Stimulated activated CD8-positive, alpha-beta memory T cell treated with anti-CD3 and anti-CD28 coated beads, Interleukin-15, amount 100 ng/mL, for 48 hours (primary cell): ENCODE measurements around the gene SRRM4.

Experiments
- DNase-seq, 2 donors: peaks; one replicate each; pipeline ENCODE4 v3.0.0-alpha.2; 2020; ENCODE audit warnings: low read depth in 2 of 2

The SRRM4 gene

DNA sequence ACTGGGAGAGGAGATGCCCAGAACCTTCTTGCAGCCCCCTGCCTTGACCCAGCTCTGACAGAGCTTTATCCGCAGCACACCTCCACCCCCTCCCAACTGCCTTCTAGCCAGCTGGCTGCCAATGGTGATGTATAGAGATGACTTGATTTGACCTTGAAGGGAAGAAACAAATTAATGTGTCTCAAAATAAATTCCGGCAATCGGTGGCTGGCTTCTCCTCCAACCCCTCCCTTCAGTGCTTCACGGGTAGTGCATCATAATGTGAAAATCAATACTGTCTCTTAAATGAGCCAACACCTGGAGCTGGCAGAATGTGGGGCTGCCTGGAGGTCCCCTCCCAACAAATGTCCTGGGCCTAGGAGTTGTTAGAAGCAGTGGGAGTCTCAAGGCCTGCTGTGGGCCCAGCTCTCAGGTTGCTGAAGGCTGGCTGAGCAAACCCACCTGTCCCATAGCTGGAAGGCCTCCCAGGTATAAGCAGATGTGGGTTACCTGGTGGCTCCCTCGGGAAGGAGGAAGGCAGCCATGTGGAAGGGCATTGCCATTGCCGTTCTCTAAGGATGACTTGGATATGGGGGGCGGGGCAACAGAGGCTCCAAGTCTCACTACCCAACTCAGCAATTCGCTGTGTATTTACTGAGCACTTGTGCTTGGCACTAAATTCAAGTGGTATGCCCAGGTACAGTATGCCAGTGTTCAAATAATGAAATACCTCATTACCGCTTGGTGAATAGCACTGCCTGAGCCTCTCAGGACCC, 220.6 kb downstream of the SRRM4 start:
- no peak for DNase-seq

DNA sequence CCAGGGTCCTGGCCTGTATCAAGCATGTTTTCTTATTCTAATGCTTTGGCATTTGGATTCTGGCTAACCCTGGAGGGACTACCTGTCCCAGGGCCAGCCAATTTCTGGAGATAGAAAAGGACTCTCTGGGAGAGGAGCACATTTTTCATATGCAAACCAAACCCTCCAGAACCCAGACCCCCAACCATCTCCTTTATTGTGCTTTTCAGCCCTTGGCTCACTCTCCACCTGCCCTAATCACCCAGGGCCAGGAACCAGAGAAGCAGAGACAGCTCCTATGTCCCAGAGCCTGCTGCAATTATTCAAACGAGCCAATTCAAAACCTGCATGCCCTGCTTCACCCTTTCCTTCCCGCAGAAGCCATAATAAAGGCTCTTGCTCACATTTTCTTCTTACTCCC, 221.2 kb downstream of the SRRM4 start:
- DNase-seq: no peak

GRCh38 chr12:119204131-119204530, 222.8 kb downstream of the SRRM4 start:
- DNase-seq: no peak

- DNase-seq: no peak
These were observed 223.4 kb downstream of the SRRM4 start for GRCh38 chr12:119204671-119205285.

DNA sequence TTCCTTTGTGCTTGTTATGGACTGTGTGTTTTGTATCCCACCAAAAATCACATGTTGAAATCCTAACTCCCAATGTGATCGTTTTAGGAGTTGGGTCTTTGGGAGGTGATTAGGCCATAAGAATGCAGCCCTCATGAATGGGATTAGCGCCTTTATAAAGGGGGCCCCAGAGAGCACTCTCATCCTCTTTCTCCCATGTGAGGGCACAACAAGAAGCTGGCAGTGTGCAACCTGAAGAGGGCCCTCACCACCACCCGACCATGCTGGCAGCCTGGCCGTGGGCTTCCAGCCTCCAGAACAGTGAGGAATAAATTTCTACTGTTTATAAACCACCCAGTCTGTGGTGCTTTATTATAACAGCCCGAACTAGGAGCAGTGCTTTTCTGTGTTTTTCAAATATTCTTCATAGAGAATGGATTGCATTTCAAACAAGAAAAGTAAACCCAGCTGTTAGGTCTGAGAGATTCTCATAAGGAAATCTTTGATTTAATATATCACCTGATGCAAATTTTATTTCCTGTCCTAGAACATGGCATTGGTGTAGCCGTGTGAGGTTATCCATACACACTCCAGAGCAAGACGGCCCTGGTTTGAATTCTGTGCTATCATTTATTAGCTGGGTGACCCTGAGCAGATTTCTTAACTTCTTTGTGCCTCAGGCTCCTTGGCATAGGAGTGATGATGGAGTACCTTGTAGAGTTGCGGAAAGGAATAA, 225.2 kb downstream of the SRRM4 start:
- no peak for DNase-seq

DNA sequence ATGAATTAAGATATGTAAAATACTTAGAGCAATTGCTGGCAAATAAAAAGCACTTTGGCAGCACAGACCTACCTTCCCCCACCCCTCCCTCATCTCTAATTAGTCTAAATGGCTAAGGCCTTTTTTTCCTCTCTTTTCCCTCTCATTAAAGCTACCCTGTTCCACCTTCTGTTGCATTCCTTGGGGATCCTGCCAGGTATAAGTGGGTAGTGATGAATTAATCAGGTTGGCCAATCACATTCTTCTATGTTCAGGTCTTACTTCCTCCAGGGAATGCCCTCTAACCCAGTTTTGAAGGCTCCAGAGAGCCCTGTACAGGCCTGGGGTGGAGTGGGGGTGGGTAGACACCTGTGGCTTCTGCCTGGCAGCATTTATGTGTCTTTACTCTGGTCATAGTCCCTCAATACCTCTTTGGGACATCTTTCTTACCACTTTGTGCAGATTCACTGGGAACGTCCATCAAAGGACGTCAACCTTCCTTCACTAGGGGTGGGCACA, 225.8 kb downstream of the SRRM4 start:
- no peak for DNase-seq

DNA sequence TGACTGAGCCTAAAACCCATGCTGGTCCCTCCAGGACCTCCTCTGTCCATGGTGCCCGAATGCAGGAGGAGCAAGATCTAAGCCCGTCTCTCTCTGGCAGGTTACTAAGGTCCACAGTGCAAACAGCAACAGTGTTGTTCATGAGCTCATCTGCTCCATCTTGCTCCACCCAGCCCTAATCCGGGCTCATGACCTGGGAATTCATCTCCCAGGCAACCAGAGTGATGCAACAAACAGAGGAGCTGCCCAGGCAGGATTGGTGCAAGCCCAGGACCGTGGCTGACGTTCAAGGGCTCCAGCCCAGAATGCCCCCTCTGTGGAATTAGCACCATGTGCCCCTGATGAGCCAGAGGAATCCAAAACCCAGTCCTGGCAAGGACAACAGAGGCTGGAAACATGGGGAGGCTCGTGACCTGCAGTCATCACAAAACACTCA, 227.3 kb downstream of the SRRM4 start:
- DNase-seq: no peak

GRCh38 chr12:119211884-119212283, 230.5 kb downstream of the SRRM4 start:
- no peak for DNase-seq
